Mucosa of descending colon (tissue), 3 donors: Measurements from ENCODE around the gene SMPD4. TPM values are rescaled to one million over a fixed set of nuclear protein-coding genes. Genes with fewer than 3 reads are reported as not detected.
"Not testable (repeated sequence)": the region's sequence is repeated elsewhere in the genome, so short reads cannot be mapped to it uniquely, and the experiment has no call there.

ENCODE experiments used
- ATAC-seq: fragments of 200-7000 bp; cut with Tn5 transposase; one replicate; pipeline ENCODE4 v1.9.1; 2020; ENCODE audit warnings: mild to moderate bottlenecking, moderate library complexity
- DNase-seq, 3 donors: peaks; one replicate each; pipeline ENCODE4 v3.0.0-alpha.2; 2020
- H3K36me3 ChIP-seq: fragments of 200-600 bp; one replicate; pipeline ENCODE4 v1.8.0; 2021; ENCODE audit warnings: low read depth, mild to moderate bottlenecking
- H3K4me1 ChIP-seq: fragments of 200-600 bp; one replicate; pipeline ENCODE4 v1.8.0; 2021; ENCODE audit warnings: low read depth, mild to moderate bottlenecking
- H3K4me3 ChIP-seq: fragments of 200-600 bp; one replicate; pipeline ENCODE4 v1.8.0; 2021; ENCODE audit warnings: mild to moderate bottlenecking
- H3K9me3 ChIP-seq: fragments of 200-600 bp; one replicate; pipeline ENCODE4 v1.8.0; 2021; ENCODE audit warnings: mild to moderate bottlenecking
- CTCF ChIP-seq: fragments of 200-600 bp; IDR thresholded peaks from one replicate; pipeline ENCODE4 v1.8.0; 2022; ENCODE audit warnings: antibody characterized with exemption, mild to moderate bottlenecking
- intact Hi-C, 2 donors: fragments of 100-400 bp; cut with DNase I in 1 of 2; cut with micrococcal nuclease in 1 of 2; formaldehyde crosslinking; loops; one replicate each; pipeline versions ENCODE4 v1.11.0 to v1.11.1; 2022; cut with DNase I, micrococcal nuclease
- total RNA-seq, 3 donors: library from RNA; stranded (reverse); fragmentation: NEBNext Ultra II Directional in 2 of 3; extraction: Animal tissue kit (Norgen Biotek cat#: 25700) in 2 of 3; gene quantifications; one replicate each; pipeline versions ENCODE4 v1.2.1 to v1.2.4, GENCODE V29; 2021 to 2023
- donor health status: DM: no; HTN: no; CAD: no; lungs with moderate emphysema.
- donor health status: DM: no; HTN: no; CAD: no.
- donor health status: DM: no; HTN: yes; CAD: no.

SMPD4 gene
- total RNA-seq, 3 donors from 2014 or later = 37.9 to 41.5 (median 38.2) TPM

GRCh38 chr2:130156624-130157004 lies 24.8 kb downstream of the SMPD4 start:
- intact Hi-C loops = no loop called here
- no peaks in the 10 kb centered on the region for H3K36me3 ChIP-seq
- H3K4me1 ChIP-seq = no peaks in the 10 kb centered on the region
- no peak for DNase-seq
- TF ChIP-seq CTCF = no peak
- ATAC-seq = no peak
- no peaks in the 10 kb centered on the region for H3K9me3 ChIP-seq
- H3K4me3 ChIP-seq = no peak overlapping the region

- H3K4me3 ChIP-seq, H3K4me1 ChIP-seq, intact Hi-C loops, H3K36me3 ChIP-seq, H3K9me3 ChIP-seq: not testable (repeated sequence)
- peak; percentile 74 for ATAC-seq
- peak in 2 of 3 donors; percentile 66 to 69 for DNase-seq
Measured at GRCh38 chr2:130155956-130156623, 25.3 kb downstream of the SMPD4 start.

- Histone ChIP-seq H3K4me3 (no peak overlapping the region), H3K4me1 (no peaks in the 10 kb centered on the region), H3K36me3 (no peaks in the 10 kb centered on the region), H3K9me3 (no peaks in the 10 kb centered on the region)
- ATAC-seq (no peak), DNase-seq (no peak)
- no peak for TF ChIP-seq CTCF
- intact Hi-C loops = no loop called here
Measured at GRCh38 chr2:130154773-130155765, 26.3 kb downstream of the SMPD4 start.

GRCh38 chr2:130154423-130154770 lies 27.0 kb downstream of the SMPD4 start:
- ATAC-seq, intact Hi-C loops, H3K9me3 ChIP-seq, H3K36me3 ChIP-seq, H3K4me3 ChIP-seq, H3K4me1 ChIP-seq, DNase-seq: not testable (repeated sequence)

GRCh38 chr2:130153721-130154422 lies 27.5 kb downstream of the SMPD4 start:
- H3K9me3 ChIP-seq, intact Hi-C loops, DNase-seq, ATAC-seq, H3K4me3 ChIP-seq, H3K36me3 ChIP-seq, H3K4me1 ChIP-seq: not testable (repeated sequence)

GRCh38 chr2:130152816-130153595 lies 28.4 kb downstream of the SMPD4 start:
- no peak for TF ChIP-seq CTCF
- no peak for ATAC-seq
- DNase-seq = no peak
- Histone ChIP-seq H3K9me3 (no peaks in the 10 kb centered on the region), H3K4me3 (no peak overlapping the region), H3K4me1 (no peaks in the 10 kb centered on the region), H3K36me3 (no peaks in the 10 kb centered on the region)
- intact Hi-C loops = no loop called here

- H3K36me3 ChIP-seq, H3K4me3 ChIP-seq, DNase-seq, intact Hi-C loops, H3K9me3 ChIP-seq, H3K4me1 ChIP-seq, ATAC-seq: not testable (repeated sequence)
Measured at GRCh38 chr2:130152136-130152815, 29.1 kb downstream of the SMPD4 start.

- H3K4me3 ChIP-seq, ATAC-seq, H3K9me3 ChIP-seq, intact Hi-C loops, DNase-seq, H3K4me1 ChIP-seq, H3K36me3 ChIP-seq: not testable (repeated sequence)
Measured at GRCh38 chr2:130151145-130151512, 30.3 kb downstream of the SMPD4 start.
